Measurements from ENCODE around the gene TPD52L1.

DNA sequence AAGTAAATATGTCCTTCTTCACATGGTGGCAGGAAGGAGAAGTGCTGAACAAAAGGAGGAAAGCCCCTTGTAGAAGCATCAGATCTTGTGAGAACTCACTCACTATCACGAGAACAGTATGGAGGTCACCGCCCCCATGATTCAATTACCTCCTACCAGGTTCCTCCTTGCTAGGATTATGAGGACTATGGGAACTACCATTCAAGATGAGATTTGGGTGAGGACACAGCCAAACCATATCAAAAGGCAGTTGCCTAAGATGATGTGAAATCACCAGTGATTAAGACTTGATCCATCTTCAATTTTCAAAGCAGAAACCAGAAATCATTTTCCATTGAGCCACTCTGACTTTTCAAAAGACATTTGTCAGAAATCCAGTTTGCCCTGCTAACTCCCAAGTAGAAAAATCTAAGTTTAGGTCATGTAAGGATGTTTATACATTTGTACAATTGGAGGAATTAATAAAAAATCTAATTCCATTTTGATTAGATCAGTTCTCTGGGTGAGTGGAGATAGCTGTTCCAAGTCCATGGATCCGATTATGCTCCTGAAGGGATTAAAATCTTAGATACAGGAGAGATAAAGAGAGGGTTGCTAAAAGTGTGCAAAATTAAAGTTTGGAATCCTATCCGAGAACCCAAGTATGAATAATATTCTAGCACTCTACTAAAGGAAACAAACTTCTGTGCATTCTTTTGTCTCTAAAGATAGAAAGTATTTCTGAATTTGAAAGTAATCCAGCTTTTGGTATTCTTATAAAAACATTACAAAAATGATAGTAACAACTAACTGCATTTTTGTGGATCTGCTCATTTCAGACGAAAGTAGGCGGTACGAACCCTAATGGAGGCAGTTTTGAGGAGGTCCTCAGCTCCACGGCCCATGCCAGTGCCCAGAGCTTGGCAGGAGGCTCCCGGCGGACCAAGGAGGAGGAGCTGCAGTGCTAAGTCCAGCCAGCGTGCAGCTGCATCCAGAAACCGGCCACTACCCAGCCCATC, 108.7 kb downstream of the TPD52L1 start:
- no peak for TF ChIP-seq POLR2A (IDR thresholded peaks at IDR 0.05)
- TF ChIP-seq, protein P1, sequence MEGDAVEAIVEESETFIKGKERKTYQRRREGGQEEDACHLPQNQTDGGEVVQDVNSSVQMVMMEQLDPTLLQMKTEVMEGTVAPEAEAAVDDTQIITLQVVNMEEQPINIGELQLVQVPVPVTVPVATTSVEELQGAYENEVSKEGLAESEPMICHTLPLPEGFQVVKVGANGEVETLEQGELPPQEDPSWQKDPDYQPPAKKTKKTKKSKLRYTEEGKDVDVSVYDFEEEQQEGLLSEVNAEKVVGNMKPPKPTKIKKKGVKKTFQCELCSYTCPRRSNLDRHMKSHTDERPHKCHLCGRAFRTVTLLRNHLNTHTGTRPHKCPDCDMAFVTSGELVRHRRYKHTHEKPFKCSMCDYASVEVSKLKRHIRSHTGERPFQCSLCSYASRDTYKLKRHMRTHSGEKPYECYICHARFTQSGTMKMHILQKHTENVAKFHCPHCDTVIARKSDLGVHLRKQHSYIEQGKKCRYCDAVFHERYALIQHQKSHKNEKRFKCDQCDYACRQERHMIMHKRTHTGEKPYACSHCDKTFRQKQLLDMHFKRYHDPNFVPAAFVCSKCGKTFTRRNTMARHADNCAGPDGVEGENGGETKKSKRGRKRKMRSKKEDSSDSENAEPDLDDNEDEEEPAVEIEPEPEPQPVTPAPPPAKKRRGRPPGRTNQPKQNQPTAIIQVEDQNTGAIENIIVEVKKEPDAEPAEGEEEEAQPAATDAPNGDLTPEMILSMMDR (IDR thresholded peaks at IDR 0.05 in 8 of 11, conservative IDR thresholded peaks at IDR 0.05 in 3 of 11): no peak
- no peak for TF ChIP-seq POLR2AphosphoS5 (IDR thresholded peaks at IDR 0.05)
